GM12878 (cell line): ENCODE data around the gene S1PR2. TPM values are rescaled to one million over a fixed set of nuclear protein-coding genes. Genes with fewer than 3 reads are reported as not detected.

Experiments used
- ATF3 ChIP-seq: IDR thresholded peaks from 2 replicates; pipeline ENCODE4 v1.6.1; 2011; ENCODE audit warnings: low read depth, mild to moderate bottlenecking, low read length, moderate library complexity, borderline replicate concordance; ENCODE audit errors: extremely low read depth
- CEBPZ ChIP-seq: fragments of 150-350 bp; IDR thresholded peaks from 2 replicates; pipeline ENCODE4 v1.6.1; 2016; ENCODE audit warnings: low read depth, low read length
- EGR1 ChIP-seq, 2 experiments: IDR thresholded peaks; 1 replicate in 1 of 2; 2 replicates in 1 of 2; pipeline ENCODE4 v1.6.1; 2011 to 2012; ENCODE audit warnings: low read depth in 2 of 2, low read length in 2 of 2, borderline replicate concordance in 1 of 2, mild to moderate bottlenecking in 1 of 2, moderate library complexity in 1 of 2
- KLF5 ChIP-seq: fragments of 450-650 bp; IDR thresholded peaks from 2 replicates; pipeline ENCODE4 v1.6.1; 2014; ENCODE audit warnings: mild to moderate bottlenecking; ENCODE audit not compliant: partially characterized antibody
- MYB ChIP-seq: fragments of 150-350 bp; IDR thresholded peaks from 2 replicates; pipeline ENCODE4 v1.6.1; 2014; ENCODE audit warnings: mild to moderate bottlenecking, low read depth, low read length, borderline replicate concordance
- NFXL1 ChIP-seq: fragments of 450-650 bp; IDR thresholded peaks from 2 replicates; pipeline ENCODE4 v1.6.1; 2017; ENCODE audit warnings: antibody characterized with exemption, mild to moderate bottlenecking, borderline replicate concordance
- NR2C2 ChIP-seq: IDR thresholded peaks from 2 replicates; pipeline ENCODE4 v1.6.1; 2011; ENCODE audit warnings: borderline replicate concordance, low read depth; ENCODE audit not compliant: control insufficient read depth, insufficient read length
- PML ChIP-seq: IDR thresholded peaks from 2 replicates; pipeline ENCODE4 v1.6.1; 2012; ENCODE audit warnings: low read length, inconsistent platforms
- POLR2A ChIP-seq: IDR thresholded peaks from 2 replicates; pipeline ENCODE4 v1.6.1; 2011; ENCODE audit warnings: low read depth, mild to moderate bottlenecking, low read length
- SIN3A ChIP-seq: IDR thresholded peaks from 2 replicates; pipeline ENCODE4 v1.6.1; 2012; ENCODE audit warnings: low read depth, low read length, improper control_type of control experiment
- TCF12 ChIP-seq: IDR thresholded peaks from 2 replicates; pipeline ENCODE4 v1.6.1; 2011; ENCODE audit warnings: low read depth, mild to moderate bottlenecking, low read length
- ZBTB33 ChIP-seq: fragments of 450-650 bp; IDR thresholded peaks from 2 replicates; pipeline ENCODE4 v1.6.1; 2017; ENCODE audit warnings: mild to moderate bottlenecking
- ZNF207 ChIP-seq: fragments of 450-650 bp; IDR thresholded peaks from 2 replicates; pipeline ENCODE4 v1.6.1; 2014; ENCODE audit warnings: antibody characterized with exemption, mild to moderate bottlenecking, borderline replicate concordance
- ZNF384 ChIP-seq: IDR thresholded peaks from 2 replicates; pipeline ENCODE4 v1.6.1; 2012; ENCODE audit warnings: low read depth, mild to moderate bottlenecking, low read length, improper control_type of control experiment, borderline replicate concordance
- polyA plus RNA-seq, 11 experiments: library from polyadenylated mRNA; depleted of rRNA in 4 of 11; unstranded in 6 of 11; stranded (reverse) in 5 of 11; fragments of >200 nt; fragmentation: Nextera tagmentation in 4 of 11; fragmentation: Illumina TruSeq in 1 of 11; extraction: Ambion mirVana in 4 of 11; extraction: Trizol in 1 of 11; gene quantifications; 1 replicate in 1 of 11; 2 replicates in 10 of 11; pipeline versions ENCODE4 v1.2.1 to v1.2.3, GENCODE V29; 2011 to 2016; ENCODE audit warnings: inconsistent platforms in 2 of 11, missing spikeins in 2 of 11, low read depth in 1 of 11
- total RNA-seq, 4 experiments: library from RNA; depleted of rRNA in 3 of 4; stranded (reverse); fragments of >200 nt in 3 of 4; fragmentation: Illumina TruSeq in 1 of 4; extraction: Trizol in 1 of 4; gene quantifications; 2 replicates each; pipeline versions ENCODE4 v1.2.1 to v1.2.3, GENCODE V29; 2013 to 2021
- TF ChIP-seq, protein P1 (sequence below): fragments of 450-650 bp; conservative IDR thresholded peaks from 2 replicates; pipeline ENCODE4 v1.6.1; 2017; ENCODE audit warnings: mild to moderate bottlenecking, moderate library complexity
- TF ChIP-seq, protein P2 (sequence below): IDR thresholded peaks from 2 replicates; pipeline ENCODE4 v1.6.1; 2011; ENCODE audit warnings: borderline replicate concordance, low read depth, mild to moderate bottlenecking, moderate library complexity, low read length; ENCODE audit not compliant: insufficient read depth, poor library complexity, severe bottlenecking
- TF ChIP-seq, protein P3 (sequence below): fragments of 450-650 bp; IDR thresholded peaks from 2 replicates; pipeline ENCODE4 v1.6.1; 2016; ENCODE audit warnings: mild to moderate bottlenecking

S1PR2 gene
- total and polyA plus RNA-seq, 10 of the 15 experiments (the other 5 are each of a cell fraction or from before 2014, with no cell fraction given), result 4.9 to 26.8 (median 11.6) TPM

DNA sequence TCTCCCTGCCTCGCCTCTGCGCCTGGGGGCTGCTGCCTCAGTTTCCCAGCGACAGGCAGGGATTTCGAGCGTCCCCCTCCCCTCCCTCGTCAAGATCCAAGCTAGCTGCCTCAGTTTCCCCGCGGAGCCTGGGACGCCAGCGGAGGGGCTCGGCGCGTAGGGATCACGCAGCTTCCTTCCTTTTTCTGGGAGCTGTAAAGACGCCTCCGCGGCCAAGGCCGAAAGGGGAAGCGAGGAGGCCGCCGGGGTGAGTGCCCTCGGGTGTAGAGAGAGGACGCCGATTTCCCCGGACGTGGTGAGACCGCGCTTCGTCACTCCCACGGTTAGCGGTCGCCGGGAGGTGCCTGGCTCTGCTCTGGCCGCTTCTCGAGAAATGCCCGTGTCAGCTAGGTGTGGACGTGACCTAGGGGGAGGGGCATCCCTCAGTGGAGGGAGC, 39.1 kb upstream of the S1PR2 start (continued):
- no peak for TF ChIP-seq ATF3
- TF ChIP-seq, protein P1, sequence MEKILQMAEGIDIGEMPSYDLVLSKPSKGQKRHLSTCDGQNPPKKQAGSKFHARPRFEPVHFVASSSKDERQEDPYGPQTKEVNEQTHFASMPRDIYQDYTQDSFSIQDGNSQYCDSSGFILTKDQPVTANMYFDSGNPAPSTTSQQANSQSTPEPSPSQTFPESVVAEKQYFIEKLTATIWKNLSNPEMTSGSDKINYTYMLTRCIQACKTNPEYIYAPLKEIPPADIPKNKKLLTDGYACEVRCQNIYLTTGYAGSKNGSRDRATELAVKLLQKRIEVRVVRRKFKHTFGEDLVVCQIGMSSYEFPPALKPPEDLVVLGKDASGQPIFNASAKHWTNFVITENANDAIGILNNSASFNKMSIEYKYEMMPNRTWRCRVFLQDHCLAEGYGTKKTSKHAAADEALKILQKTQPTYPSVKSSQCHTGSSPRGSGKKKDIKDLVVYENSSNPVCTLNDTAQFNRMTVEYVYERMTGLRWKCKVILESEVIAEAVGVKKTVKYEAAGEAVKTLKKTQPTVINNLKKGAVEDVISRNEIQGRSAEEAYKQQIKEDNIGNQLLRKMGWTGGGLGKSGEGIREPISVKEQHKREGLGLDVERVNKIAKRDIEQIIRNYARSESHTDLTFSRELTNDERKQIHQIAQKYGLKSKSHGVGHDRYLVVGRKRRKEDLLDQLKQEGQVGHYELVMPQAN, result peak; percentile 15; the same call in 1 of the 2 replicates
- TF ChIP-seq POLR2A, result no peak; the same call in 1 of the 2 replicates
- no peak for TF ChIP-seq ZBTB33
- no peak for TF ChIP-seq SIN3A
- TF ChIP-seq, protein P2, sequence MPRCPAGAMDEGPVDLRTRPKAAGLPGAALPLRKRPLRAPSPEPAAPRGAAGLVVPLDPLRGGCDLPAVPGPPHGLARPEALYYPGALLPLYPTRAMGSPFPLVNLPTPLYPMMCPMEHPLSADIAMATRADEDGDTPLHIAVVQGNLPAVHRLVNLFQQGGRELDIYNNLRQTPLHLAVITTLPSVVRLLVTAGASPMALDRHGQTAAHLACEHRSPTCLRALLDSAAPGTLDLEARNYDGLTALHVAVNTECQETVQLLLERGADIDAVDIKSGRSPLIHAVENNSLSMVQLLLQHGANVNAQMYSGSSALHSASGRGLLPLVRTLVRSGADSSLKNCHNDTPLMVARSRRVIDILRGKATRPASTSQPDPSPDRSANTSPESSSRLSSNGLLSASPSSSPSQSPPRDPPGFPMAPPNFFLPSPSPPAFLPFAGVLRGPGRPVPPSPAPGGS, result no peak
- no peak for TF ChIP-seq NR2C2
- TF ChIP-seq NFXL1, result no peak
- TF ChIP-seq ZNF207, result no peak; the same call in 1 of the 2 replicates
- TF ChIP-seq, protein P3, sequence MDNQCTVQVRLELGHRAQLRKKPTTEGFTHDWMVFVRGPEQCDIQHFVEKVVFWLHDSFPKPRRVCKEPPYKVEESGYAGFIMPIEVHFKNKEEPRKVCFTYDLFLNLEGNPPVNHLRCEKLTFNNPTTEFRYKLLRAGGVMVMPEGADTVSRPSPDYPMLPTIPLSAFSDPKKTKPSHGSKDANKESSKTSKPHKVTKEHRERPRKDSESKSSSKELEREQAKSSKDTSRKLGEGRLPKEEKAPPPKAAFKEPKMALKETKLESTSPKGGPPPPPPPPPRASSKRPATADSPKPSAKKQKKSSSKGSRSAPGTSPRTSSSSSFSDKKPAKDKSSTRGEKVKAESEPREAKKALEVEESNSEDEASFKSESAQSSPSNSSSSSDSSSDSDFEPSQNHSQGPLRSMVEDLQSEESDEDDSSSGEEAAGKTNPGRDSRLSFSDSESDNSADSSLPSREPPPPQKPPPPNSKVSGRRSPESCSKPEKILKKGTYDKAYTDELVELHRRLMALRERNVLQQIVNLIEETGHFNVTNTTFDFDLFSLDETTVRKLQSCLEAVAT, result peak; percentile 75; the same call in 1 of the 2 replicates
- TF ChIP-seq ZNF384, result no peak
- TF ChIP-seq TCF12, result peak; percentile 64; the same call in 1 of the 2 replicates
- TF ChIP-seq PML, result no peak; the same call in 1 of the 2 replicates
- no peak for TF ChIP-seq MYB
- peak in 1 of 2 experiments; percentile 75; a peak in 1 of 3 replicates for TF ChIP-seq EGR1 (IDR thresholded peaks at IDR 0.05; ENCODE audit: borderline replicate concordance in 1 of 2, low read depth in 2 of 2, low read length in 2 of 2)
- no peak for TF ChIP-seq KLF5
- no peak for TF ChIP-seq CEBPZ
